PC-3 (cell line): ENCODE measurements around the gene NRSN1.

ENCODE experiments used
- CTCF ChIP-seq: fragments of 300-600 bp; sonication (generic); conservative IDR thresholded peaks from 2 replicates; pipeline ENCODE4 v1.5.1; 2017; ENCODE audit warnings: antibody characterized with exemption, low read depth, mild to moderate bottlenecking, low read length
- EZH2 ChIP-seq: fragments of 300-600 bp; sonication (generic); IDR thresholded peaks from one replicate; pipeline ENCODE4 v1.6.1; 2017; ENCODE audit warnings: antibody characterized with exemption, mild to moderate bottlenecking, low read length; ENCODE audit not compliant: unreplicated experiment

GRCh38 chr6:24194978-24195700 is 69.1 kb downstream of the NRSN1 start:
- TF ChIP-seq CTCF = no peak
- no peak for TF ChIP-seq EZH2
